PC-3 (cell line): Measurements from ENCODE around the gene RABGAP1L. TPM values are rescaled to one million over a fixed set of nuclear protein-coding genes. Genes with fewer than 3 reads are reported as not detected.

Experiments used
- ATAC-seq: fragments of 200-7000 bp; cut with Tn5 transposase; 2 replicates; pipeline ENCODE4 v1.9.1; 2020; ENCODE audit warnings: mild to moderate bottlenecking, moderate library complexity
- BruUV-seq: library from RNA; stranded (reverse); fragments of 400-500 nt; replicated peaks from 2 replicates; lab custom pipeline; 2021; lab: Mats Ljungman, UMichigan
- CTCF ChIA-PET: fragments of 300-600 bp; sonication (Branson Sonifier 250); formaldehyde crosslinking; loops from one replicate; lab custom pipeline; 2022; ENCODE audit warnings: antibody characterized with exemption; lab: Charles Lee
- POLR2A ChIA-PET: fragments of 300-600 bp; sonication (Branson Sonifier 250); formaldehyde crosslinking; loops from one replicate; lab custom pipeline; 2022; ENCODE audit warnings: antibody characterized with exemption; ENCODE audit not compliant: unreplicated experiment; lab: Charles Lee
- DNase-seq: peaks from one replicate; pipeline ENCODE4 v3.0.0-alpha.2; 2015
- H2AFZ ChIP-seq: fragments of 300-600 bp; sonication (generic); 2 replicates; pipeline ENCODE4 v1.6.0; 2016; ENCODE audit warnings: antibody characterized with exemption, low read length
- H3F3A ChIP-seq: fragments of 300-600 bp; sonication (generic); one replicate; pipeline ENCODE4 v1.6.0; 2017; ENCODE audit warnings: antibody characterized with exemption, low read length, control low read depth, mild to moderate bottlenecking; ENCODE audit not compliant: unreplicated experiment
- H3K27ac ChIP-seq: fragments of 300-600 bp; sonication (generic); 2 replicates; pipeline ENCODE4 v1.5.1; 2016; ENCODE audit warnings: mild to moderate bottlenecking, low read length
- H3K27me3 ChIP-seq: fragments of 300-600 bp; sonication (generic); 2 replicates; pipeline ENCODE4 v1.6.1; 2016; ENCODE audit warnings: low read length, mixed read lengths
- H3K36me3 ChIP-seq: fragments of 300-600 bp; sonication (generic); 2 replicates; pipeline ENCODE4 v1.6.1; 2016; ENCODE audit warnings: low read depth, mixed run types, low read length, mixed read lengths
- H3K4me1 ChIP-seq: fragments of 300-600 bp; sonication (generic); 2 replicates; pipeline ENCODE4 v1.5.1; 2016; ENCODE audit warnings: low read length; ENCODE audit not compliant: insufficient read depth
- H3K4me2 ChIP-seq: fragments of 300-600 bp; sonication (generic); 2 replicates; pipeline ENCODE4 v1.6.0; 2016; ENCODE audit warnings: low read length
- H3K4me3 ChIP-seq: fragments of 300-600 bp; sonication (generic); 2 replicates; pipeline ENCODE4 v1.5.1; 2016; ENCODE audit warnings: mild to moderate bottlenecking, low read length, mixed read lengths
- H3K79me2 ChIP-seq: fragments of 300-600 bp; sonication (generic); 2 replicates; pipeline ENCODE4 v1.6.1; 2017; ENCODE audit warnings: low read length, mixed read lengths
- H3K9ac ChIP-seq: fragments of 300-600 bp; sonication (generic); 2 replicates; pipeline ENCODE4 v1.6.0; 2016; ENCODE audit warnings: mild to moderate bottlenecking, low read length
- H3K9me2 ChIP-seq: fragments of 300-600 bp; sonication (generic); replicated peaks from 2 replicates; pipeline ENCODE4 v1.6.1; 2016; ENCODE audit warnings: mixed run types, low read length, mixed read lengths
- H3K9me3 ChIP-seq: fragments of 300-600 bp; sonication (generic); 2 replicates; pipeline ENCODE4 v1.6.1; 2016; ENCODE audit warnings: low read length, mixed read lengths
- H4K20me1 ChIP-seq: fragments of 300-600 bp; sonication (generic); 2 replicates; pipeline ENCODE4 v1.6.1; 2016; ENCODE audit warnings: low read length, mixed read lengths
- EZH2 ChIP-seq: fragments of 300-600 bp; sonication (generic); IDR thresholded peaks from one replicate; pipeline ENCODE4 v1.6.1; 2017; ENCODE audit warnings: antibody characterized with exemption, mild to moderate bottlenecking, low read length; ENCODE audit not compliant: unreplicated experiment
- EZH2phosphoT487 ChIP-seq: fragments of 300-600 bp; sonication (generic); IDR thresholded peaks from 2 replicates; pipeline ENCODE4 v1.6.1; 2018; ENCODE audit warnings: mild to moderate bottlenecking, antibody characterized with exemption, low read length, borderline replicate concordance
- intact Hi-C: fragments of 100-400 bp; cut with micrococcal nuclease; formaldehyde crosslinking; loops from 2 replicates; pipeline ENCODE4 v1.9.0; 2023
- total RNA-seq: library from RNA; depleted of rRNA; stranded (reverse); fragments of >200 nt; gene quantifications from 2 replicates; pipeline ENCODE4 v1.2.3, GENCODE V29; 2014
- TF ChIP-seq, protein P1 (sequence below): fragments of 300-600 bp; sonication (generic); conservative IDR thresholded peaks from 2 replicates; pipeline ENCODE4 v1.5.1; 2017; ENCODE audit warnings: antibody characterized with exemption, low read depth, mild to moderate bottlenecking, low read length

RABGAP1L gene
- total RNA-seq, 1 experiment from 2014 or later: 24.4 TPM

DNA sequence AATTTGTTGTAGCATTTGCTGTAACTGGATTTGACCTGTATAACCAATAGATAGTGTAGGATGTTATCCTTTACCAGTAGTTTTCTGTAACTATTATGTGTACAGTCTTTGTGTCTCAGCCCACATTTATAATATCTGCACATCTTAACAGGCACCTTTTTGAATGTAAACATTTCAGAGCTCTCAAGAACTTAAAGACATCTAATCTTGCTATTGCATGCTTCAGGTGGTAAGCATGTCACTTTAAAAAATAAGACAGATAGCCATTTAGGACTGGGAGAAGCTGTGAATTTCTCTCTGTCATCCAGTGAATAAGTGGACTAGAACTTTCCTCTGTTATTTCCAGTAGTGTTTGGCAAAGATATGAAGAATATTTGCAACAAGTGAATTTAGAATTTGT, 265.8 kb downstream of the RABGAP1L start:
- Histone ChIP-seq H3K4me1 (no peaks in the 10 kb centered on the region), H3K79me2 (no peaks in the 10 kb centered on the region), H3K36me3 (no peaks in the 10 kb centered on the region)

DNA sequence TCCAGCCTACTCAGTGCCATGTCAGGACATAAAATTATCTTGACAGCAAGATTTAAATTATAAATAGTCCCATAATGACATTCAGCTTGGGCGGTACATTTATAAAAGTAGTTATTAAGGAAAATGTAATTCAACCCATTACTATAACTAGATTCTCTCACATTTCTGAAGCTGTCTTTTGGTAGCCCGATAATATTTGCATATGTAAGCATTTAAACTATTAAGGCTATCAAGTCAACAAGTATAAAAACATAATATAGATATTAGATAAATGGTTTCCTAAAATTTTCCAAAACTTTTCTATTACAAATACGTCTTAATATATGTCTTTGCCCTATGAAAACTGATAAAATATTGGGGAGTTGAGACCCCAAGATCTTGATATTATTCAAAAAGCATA, 266.8 kb downstream of the RABGAP1L start:
- Histone ChIP-seq H3K4me1 (no peaks in the 10 kb centered on the region), H3K27ac (no peak overlapping the region), H3K9me3 (no peaks in the 10 kb centered on the region), H4K20me1 (no peaks in the 10 kb centered on the region), H3K9me2 (no peaks in the 10 kb centered on the region), H3K79me2 (no peaks in the 10 kb centered on the region), H3K9ac (no peak overlapping the region), H3K4me2 (no peak overlapping the region), H3F3A (no peaks in the 10 kb centered on the region), H3K36me3 (no peaks in the 10 kb centered on the region), H3K27me3 (no peaks in the 10 kb centered on the region), H3K4me3 (no peak overlapping the region), H2AFZ (no peak overlapping the region)
- no peak for ATAC-seq
- ChIA-PET POLR2A (no interaction called here), CTCF (no interaction called here)
- TF ChIP-seq, protein P1, sequence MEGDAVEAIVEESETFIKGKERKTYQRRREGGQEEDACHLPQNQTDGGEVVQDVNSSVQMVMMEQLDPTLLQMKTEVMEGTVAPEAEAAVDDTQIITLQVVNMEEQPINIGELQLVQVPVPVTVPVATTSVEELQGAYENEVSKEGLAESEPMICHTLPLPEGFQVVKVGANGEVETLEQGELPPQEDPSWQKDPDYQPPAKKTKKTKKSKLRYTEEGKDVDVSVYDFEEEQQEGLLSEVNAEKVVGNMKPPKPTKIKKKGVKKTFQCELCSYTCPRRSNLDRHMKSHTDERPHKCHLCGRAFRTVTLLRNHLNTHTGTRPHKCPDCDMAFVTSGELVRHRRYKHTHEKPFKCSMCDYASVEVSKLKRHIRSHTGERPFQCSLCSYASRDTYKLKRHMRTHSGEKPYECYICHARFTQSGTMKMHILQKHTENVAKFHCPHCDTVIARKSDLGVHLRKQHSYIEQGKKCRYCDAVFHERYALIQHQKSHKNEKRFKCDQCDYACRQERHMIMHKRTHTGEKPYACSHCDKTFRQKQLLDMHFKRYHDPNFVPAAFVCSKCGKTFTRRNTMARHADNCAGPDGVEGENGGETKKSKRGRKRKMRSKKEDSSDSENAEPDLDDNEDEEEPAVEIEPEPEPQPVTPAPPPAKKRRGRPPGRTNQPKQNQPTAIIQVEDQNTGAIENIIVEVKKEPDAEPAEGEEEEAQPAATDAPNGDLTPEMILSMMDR: no peak
- TF ChIP-seq EZH2: no peak
- no peak for TF ChIP-seq EZH2phosphoT487
- intact Hi-C loops: no loop called here
- no TSS peak for BruUV-seq
- no peak for DNase-seq

More for the DNA sequence above, 265.8 kb downstream of the RABGAP1L start:
- no peak for ATAC-seq
- H3K4me3 ChIP-seq: no peak overlapping the region
- no peak overlapping the region for H3K27ac ChIP-seq
- intact Hi-C loops: no loop called here
- H2AFZ ChIP-seq: no peak overlapping the region
- TF ChIP-seq EZH2phosphoT487 (no peak), EZH2 (no peak)
- TF ChIP-seq, protein P1: no peak
- no peak overlapping the region for H3K4me2 ChIP-seq
- no peaks in the 10 kb centered on the region for H3K9me2 ChIP-seq
- POLR2A ChIA-PET: no interaction called here
- DNase-seq: no peak
- H3K27me3 ChIP-seq: no peaks in the 10 kb centered on the region
- no peak overlapping the region for H3K9ac ChIP-seq
- no peaks in the 10 kb centered on the region for H4K20me1 ChIP-seq
- no peaks in the 10 kb centered on the region for H3K9me3 ChIP-seq
- BruUV-seq: no TSS peak
- no peaks in the 10 kb centered on the region for H3F3A ChIP-seq
- CTCF ChIA-PET: no interaction called here

DNA sequence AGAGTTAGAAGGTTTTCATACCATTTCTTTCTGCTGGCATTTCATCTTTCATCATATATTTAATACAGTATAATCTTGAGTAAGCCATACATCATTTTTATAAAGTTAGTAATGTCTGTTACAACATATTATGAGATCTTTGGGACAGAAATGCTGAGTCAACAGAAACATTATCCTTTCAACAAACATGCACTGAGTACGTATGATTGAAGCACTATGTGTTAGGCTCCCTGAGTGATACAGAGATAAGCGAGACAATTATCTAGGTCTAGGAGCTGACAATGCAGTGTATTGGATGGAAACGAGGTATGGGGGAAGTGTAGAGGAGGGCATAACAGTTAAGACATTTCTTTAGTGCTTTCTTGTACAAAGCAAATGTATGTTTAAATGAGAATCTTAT, 268.7 kb downstream of the RABGAP1L start:
- no peak for ATAC-seq
- H3K27ac ChIP-seq: no peak overlapping the region
- ChIA-PET POLR2A (no interaction called here), CTCF (no interaction called here)
- intact Hi-C loops: no loop called here
- H3K4me3 ChIP-seq: no peak overlapping the region
- H2AFZ ChIP-seq: no peak overlapping the region
- no peaks in the 10 kb centered on the region for H3K4me1 ChIP-seq
- TF ChIP-seq EZH2phosphoT487 (no peak), EZH2 (no peak)
- TF ChIP-seq, protein P1: no peak
- no peaks in the 10 kb centered on the region for H3K9me3 ChIP-seq
- no peaks in the 10 kb centered on the region for H3K79me2 ChIP-seq
- H3K9ac ChIP-seq: no peak overlapping the region
- H4K20me1 ChIP-seq: no peaks in the 10 kb centered on the region
- no peaks in the 10 kb centered on the region for H3F3A ChIP-seq
- DNase-seq: no peak
- H3K4me2 ChIP-seq: no peak overlapping the region
- no TSS peak for BruUV-seq
- H3K27me3 ChIP-seq: no peaks in the 10 kb centered on the region
- H3K36me3 ChIP-seq: no peaks in the 10 kb centered on the region
- no peaks in the 10 kb centered on the region for H3K9me2 ChIP-seq
